Measurements from ENCODE around the gene NKX2-1.
A peak's percentile ranks its signal among the peaks of the same experiment; 100 is the strongest.
"Not testable (repeated sequence)": the region's sequence is repeated elsewhere in the genome, so short reads cannot be mapped to it uniquely, and the experiment has no call there.

The NKX2-1 gene

DNA sequence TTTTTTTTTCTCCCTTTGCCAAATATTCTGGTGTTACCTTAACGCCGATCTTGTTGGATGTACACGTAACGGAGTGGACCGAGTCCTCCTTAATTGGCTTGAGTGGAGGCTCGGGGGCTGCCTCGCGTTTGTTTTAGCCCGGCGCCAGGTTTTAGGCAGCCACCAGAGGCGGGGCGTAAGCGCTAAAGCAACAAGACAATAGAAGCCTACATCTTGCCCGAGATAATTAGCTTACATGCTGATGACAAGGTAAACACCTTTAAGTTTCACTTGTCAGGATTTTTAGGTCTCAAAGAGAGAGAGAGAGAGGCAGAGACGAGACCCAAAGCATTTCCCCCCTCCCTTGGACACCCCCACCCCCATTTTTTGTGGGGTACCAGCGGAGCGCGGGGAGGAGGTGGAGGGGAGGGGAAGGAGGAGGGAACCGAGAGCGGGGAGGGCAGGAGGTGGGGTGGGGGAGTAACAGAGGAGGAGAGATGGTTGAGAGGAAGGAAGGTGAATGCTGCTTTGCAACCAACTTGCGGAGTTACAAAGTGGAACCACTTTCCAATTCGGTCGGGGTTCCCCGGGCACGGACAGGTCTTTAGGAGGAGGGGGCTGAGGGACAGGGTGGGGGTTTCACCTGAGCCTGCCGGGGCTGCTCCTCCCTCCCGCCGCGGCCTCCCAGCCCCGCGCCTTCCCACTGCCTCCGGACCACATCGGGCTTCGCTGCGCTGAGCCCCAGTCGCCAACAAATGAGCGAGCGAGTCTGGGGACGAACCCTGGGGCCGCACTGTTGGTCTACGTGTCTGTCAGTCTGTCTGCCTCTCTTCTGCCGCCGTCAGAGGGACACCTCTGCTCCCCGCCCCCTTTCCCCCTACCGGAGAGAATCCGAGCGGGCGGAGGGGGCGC, at the start of gene NKX2-1:
Gene NKX2-1, minus strand, starts transcription at position 802 of the 891 bp plus-strand sequence. Its CDS starts 103 bp downstream, at position 699.
- no peak for DNase-seq (ENCODE audit: low spot score)

DNA sequence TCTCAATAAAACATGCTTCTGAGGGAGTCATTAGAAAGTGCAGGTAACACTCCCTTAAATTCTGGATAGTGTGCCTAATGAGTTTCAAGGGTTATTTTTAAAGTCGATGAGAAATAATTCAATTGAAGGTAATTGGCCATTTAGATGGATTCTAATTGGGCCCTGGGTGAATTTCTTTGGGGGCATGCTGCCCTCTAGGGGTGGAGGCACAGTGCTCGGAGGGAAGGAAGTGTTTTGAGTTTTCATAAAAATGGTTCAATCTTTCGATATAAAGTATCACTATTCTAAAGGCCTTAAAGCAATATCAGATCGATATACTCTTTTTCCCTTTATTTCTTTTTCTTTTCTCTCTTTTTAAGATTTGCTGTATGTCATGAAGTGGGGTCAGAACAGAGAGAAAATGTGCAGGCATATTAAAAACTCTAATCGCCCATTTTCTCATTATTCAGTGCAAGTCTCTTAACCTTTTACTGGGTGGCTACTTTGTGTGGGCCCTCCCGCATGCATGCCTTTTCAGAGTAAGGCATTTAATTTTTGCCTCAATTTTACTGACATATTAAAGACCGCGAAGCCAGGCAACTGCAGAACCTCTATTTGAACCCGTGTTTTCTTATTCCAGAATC, 36.9 kb upstream of the NKX2-1 start:
- no peak for DNase-seq (ENCODE audit: low spot score)

DNA sequence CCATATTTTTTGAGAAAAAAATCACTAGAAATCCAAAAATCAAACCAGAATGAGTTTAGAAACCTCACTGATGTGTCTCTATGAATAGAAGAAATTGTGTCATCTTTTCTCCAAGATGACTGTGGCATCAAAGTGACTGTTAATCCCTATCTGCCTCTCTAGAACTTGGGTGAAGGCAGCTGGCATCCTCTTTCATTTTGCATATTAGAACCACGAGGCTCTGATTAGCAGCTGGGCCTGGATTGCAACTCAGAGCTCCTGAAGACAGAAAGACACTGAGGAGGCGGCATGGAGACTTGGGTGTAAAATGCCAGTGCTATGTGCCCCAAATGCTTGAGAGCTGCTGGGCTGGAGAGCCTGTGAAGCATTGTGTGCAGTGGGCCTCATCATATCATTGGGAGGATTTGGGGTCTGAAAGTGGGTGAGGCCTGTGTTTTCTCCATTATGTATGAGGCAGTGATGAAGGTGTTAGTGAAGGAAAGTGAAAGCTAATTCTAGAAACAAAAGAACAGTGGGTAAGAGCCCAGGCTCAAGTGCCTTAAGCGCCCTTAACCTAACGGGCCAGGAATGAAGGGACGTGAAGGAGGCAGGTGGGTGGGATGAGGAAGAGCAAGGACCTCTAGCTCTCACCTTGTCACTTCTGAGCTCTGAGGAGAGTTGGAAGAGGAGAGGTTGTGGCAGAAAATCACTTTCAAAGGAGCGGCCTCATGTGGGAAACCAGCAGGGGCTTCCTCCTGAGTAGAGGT, 36.1 kb upstream of the NKX2-1 start:
- no peak for DNase-seq (ENCODE audit: low spot score)

DNA sequence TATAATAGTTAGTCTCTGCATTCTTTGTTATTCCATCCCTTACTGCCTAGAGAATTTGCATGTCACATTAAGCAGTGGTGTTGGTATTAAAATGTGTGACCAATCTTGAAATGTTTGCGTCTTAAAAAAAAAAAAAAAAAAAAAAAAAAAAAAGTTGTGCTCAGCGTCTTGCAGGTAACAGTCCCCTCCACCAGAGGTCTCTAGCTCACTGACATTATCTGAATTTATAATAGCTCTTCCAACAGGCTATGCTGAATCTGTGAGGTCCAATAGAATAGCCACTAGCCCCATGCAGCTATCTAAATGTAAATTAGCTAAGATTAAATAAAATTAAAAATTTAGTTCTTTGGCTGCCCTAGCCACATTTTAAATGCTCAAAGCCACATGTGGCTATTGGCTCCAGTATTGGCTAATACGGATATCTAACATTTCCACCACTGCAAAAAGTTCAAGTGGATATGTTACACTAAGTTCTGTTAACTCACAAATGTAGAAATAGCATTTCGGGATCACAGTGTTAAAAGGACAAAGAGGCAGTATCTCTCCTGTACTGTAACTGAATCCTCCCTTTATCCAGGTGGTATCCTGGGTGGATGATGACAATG, 33.7 kb upstream of the NKX2-1 start:
- DNase-seq (ENCODE audit: low spot score), result peak; percentile 25

DNA sequence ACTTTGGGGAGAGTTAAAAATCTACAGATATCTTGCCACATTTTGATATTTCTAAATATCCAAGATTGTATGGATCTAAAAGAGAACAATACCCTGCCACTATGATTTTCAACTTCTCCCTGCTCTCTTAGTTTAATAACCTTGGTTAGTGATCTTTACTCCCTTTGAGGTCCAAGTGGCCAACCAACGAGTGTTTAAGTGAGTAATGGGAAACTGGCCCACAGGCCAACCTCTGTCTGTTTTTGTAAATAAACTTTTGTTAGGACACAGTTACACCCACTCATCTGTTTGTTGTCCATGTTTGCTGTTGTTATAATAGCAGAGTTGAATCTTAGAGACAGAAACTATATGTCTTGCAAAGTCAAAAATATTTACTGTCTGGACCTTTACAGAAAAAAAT, 30.9 kb upstream of the NKX2-1 start:
- DNase-seq (ENCODE audit: low spot score), result no peak

DNA sequence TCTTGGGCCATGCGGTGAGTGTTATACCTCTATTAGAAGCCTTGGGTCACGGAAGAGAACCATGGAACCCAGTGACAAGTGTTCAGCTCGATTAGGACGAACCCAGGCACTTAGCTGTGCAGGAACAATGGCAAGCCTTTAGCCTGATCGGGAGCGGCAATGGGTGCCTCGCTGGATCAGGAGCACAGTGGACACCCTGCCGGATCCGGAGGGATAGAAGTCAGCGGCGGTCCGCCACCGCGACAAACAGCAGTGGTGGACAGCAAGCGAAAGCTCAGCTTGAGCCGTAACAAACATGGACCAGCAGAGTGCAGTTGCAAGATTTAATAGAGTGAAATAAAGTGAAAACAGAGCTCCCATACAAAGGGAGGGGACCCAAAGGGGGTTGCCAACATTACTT, 24.2 kb upstream of the NKX2-1 start:
- not testable (repeated sequence) for DNase-seq (ENCODE audit: low spot score)

DNA sequence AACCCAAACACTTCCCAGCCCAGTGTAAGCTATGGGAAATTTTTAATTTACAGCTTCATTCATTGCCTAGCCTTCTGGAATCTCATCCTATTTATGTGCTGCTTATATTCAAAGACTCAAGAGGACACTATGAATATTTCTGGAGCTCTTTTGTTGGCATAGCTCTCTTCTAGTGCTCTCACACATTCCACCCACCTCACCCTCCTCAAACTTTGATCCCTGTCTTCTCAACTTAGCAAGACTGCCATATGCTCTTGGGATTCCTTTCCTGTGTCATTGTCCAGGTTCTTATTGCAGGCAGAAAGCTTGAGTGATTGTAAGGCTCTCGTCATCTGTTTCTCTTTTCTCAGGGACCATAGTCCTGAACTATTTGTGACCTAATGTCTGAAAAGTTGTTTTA, 18.0 kb upstream of the NKX2-1 start:
- no peak for DNase-seq (ENCODE audit: low spot score)

DNA sequence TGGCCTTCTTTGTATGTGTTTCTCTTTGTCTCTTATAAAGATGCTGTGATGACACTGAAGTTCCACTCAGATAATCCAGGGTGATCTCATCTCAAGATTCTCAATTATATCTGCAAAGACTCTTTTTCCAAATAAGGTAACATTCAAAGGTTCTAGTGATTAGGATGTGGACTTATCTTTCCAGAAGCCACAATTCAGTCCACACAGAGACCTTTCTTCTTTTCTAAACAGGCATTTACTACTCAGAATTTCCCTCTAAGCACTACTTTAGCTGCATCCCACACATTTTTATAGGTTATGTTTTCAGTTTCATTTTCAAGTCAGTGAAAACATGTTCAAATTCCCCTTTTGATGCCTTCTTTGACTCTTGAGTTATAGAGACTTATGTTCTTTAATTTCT, 9.0 kb upstream of the NKX2-1 start:
- no peak for DNase-seq (ENCODE audit: low spot score)

DNA sequence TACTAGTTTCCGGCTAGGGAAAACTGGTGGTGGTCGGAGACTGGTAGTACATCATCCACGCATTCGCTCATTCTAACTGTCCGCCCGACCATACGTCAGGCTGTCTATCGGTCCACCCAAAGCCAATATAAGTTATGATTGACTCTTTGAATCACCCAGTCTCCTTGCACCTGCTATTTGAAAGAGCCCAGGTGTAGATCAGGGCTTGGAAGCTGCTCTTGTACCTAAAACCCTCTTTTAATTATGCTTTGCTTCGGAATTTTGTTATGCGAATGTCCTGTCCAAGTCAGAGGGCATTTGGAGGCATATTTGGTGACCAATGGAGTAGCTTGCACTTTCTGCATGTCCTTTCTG, 5.7 kb upstream of the NKX2-1 start:
- no peak for DNase-seq (ENCODE audit: low spot score)

DNA sequence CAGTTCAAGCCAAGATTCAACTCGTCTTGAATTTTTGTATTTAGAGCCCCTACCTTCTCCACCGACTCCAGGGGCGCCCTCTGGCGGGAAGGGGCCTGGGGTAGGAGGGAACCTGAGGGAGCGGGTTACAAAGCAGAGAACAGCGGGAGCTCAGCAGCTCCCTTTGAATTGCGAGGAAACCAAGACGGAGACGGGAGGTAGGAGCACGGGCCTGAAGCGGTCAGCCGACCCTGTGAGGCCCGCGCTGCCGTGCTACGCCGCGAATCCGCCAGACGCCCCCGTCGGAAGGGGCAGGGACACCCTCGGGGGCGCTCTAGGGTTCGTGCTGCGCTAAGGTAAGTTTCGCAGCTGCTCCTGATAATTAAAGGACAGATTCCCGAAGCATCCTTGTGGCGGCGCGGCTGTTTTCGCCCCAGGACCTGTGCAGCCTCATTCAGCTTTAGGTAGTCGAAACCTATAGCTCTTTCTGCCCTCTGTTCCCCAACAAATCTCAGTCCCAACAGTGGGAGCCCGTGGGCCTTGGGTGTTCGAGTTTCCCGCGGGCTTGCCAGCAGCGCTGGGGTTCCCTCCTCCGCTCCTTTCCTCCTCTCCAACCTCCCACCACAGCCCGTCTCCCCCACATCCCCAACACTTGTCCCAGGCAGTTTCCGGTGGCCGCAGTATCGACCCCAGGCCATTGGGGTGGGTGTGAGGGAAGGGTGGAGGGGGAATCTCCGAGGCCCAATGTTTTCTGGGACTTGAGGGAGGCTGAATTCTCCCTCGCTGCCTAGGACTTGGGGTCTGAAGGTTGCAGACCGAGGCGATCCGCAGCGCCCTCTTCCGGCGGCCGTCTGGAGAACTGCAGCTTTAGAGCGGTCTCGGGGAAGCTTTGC, 5.1 kb upstream of the NKX2-1 start:
- DNase-seq (ENCODE audit: low spot score), result no peak

DNA sequence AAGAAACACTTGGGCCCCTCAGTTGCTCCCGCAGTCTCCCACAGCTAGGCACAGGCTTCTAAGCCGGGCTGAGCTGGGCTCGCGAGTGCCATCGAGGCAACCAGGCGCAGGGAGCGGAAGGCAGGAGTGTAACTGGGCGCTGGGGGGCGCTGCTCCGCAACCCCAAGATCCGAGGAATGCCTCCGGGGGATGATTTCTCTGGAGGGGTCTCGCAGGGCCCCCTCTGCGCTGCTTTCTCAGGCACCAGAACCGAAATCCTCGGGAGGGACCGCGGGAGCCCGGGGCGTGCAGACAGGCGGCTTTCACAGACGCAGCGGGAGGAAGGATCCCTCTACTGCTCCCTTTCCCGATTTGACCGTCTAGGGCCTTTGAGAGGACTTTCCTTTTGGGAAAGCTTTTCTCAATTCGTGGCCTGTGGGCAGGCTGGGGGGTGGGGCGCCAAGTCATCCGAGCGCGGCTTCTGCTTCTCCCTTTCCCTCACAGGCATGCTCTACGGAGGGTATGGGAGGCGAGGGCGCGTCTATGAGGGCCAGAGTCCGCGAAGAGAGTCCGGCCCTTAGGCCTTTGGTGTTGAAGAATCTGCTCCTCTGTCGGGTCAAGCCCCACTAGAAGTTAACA, 4.3 kb upstream of the NKX2-1 start:
- no peak for DNase-seq (ENCODE audit: low spot score)

DNA sequence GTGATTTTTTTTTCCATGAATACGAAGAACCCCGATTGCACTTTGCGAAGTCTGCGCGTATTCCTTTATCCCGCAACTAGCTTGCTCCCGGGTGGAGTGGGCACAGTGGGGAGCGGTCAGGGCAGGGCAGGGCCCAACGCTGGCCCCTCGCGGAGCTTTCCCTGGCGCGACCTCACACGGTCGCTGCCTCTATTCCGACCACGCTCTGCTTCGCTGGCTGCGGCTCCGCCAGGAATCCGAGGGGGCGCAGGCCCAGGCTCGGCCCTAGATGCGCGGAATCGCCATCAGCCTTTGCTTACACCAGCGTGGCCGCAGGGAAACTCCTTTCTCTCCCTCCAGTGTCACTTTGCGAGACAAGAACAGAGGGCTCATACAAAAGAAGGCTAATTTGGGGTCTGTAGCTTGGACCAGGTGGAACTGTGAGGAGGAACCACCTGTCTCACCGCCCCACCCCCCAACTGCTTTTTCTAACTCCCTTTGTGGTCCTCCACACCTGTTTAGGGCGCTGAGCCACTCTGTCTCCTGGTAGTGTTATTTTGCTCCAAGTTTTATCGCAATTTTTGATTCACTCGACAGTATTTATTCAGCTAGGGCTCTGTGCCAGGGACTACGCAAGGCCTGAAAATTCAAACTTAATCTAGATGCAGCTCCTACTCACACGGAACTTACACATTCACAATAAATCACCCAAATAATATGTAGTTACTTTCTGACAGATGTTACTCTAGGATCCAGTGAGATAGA, 3.1 kb upstream of the NKX2-1 start:
- DNase-seq (ENCODE audit: low spot score), result no peak

DNA sequence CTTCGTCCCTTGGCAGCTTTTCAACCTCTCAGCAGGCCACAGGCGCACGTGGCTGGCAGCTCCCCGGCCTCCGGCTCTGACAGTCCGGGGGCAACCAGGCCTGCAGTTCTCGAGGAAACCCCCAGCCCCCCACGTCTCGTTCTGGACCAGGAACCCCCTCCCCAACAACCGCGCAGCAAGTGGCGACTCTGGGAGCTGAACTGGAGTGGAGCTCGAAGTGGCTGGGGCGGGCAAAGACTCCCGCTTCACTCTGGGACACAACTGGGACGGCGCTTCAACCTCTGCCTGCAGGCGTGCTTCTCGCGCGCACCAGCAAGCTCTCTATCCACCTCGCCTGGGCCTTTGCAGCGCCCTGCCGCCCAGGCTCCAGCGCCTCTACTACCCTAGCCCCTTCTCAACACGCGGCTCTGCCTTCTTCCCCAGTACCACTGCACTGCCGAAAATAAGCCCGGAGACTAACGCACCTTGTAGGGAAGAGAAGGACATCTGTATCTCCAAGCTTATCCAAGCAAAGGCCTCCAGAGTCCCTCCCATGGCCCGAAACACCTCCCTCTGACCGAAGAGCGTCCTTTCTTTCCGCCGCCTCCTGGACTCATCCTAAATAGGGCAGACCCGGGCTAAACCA, 2.4 kb upstream of the NKX2-1 start:
- DNase-seq (ENCODE audit: low spot score), result no peak

DNA sequence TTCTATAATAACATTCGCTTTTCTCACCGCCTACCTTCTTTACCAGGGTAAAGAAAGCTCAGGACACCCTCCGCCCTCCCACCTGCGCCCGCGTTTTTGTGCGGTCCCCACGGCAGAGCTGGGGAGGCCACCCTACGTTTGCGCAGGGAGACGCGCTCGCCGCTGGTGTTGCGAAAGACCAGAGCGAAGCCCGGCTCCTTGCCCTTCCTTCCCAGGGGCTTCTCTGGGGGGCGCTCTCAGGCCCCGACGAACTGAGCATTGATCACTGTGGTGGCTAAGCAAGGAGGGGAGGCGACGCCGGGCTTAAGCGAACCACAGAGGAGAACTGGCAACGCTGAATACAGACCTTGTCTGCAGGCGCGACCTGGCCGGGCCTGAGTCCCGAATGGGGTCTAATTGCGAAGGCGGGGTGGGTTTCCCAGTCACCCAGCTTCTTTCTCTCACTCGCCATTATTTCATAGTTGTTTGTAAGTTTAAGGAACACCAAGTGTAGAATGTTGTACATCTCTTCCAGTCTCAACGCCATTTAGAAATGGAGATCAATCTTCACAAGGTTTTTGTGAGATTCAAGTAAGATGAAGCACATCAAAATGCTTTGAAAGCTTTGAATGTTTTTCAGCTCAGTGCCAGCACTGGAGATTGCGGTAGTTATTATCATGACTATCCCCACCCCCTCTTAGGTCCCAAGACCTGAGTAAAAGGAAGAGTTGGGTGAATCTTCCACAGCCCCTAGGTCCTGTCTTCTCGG, 1.7 kb upstream of the NKX2-1 start:
- no peak for DNase-seq (ENCODE audit: low spot score)

DNA sequence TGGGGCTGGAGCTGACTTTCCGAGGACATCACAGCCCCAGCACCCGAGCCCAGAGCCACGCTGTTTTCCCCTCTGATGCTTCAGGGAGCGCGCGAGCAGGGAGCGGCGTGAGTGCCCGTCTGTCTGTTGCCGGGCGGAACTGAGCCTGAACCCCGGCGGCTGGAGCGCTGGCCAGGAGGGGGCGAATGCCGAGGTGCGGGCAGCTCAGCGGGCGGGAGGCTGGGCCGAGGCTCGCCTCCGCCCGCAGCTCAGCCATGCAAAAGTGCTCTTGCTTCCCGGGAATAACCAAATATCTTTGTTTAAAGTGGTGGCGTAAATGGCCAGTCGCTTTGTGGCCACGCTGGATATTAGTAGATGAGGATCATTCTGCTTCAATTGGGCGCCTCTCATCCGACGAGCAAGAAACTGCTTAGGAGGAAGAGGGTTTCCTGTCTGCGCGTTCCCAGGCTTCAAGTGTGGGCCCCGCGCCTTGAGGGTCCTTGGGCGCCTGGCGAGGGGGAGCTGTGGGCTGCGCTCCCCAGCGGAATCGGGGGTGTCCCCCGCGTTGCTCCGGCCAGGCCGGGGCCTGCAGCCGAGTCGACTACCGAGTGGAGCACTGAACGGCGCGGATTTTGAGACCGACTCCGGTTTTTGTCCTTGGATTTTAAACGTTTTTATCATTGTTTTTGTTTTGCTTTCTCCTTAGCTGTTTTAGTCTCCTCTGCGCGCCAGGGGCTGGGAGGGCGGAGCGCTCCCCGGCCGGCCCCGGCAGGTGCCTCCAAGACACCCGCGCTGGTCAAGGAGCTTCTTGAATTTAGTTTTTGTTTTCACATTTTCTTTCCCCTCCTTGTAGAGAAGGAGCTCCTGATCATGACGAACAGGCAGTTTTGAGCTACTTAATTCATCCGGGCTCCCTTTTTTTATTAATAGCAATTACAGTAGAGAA, 831 bp upstream of the NKX2-1 start:
- no peak for DNase-seq (ENCODE audit: low spot score)

DNA sequence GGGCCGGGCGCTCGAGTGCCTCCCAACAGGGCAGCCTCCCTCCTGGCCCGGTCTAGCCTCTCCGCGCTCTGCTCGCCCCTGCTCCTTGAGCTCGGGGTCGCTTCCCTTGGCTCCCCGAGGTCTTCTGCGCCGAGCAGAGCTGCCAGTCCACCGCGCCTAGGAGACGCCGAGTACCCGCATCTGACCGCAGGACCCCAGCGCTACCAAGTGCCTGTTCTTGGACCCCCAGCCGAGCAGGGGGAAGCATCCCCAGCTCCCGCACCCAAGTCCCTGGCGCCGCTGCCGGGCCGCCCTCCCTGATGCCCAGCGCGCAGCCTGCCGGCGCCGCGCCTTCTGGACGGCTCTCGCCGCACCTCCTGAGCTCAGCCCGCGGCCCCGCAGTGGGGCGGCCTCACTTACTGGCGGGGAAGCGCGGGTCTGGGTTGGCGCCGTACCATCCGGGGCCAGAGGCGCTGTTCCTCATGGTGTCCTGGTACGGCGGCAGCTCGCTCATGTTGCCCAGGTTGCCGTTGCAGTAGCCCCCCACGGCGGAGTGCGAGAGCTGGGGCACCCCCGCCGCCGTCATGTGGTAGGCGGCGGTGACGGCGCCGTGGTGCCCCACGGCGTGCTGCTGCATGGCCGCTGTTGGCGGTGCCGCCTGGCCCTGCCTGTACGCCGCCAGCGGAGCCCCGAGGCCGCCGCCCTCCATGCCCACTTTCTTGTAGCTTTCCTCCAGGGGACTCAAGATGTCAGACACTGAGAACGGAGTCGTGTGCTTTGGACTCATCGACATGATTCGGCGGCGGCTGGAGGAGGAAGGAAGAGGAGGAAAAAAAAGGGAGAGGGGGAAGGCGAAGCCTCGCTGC, 1.2 kb downstream of the NKX2-1 start:
- no peak for DNase-seq (ENCODE audit: low spot score)

DNA sequence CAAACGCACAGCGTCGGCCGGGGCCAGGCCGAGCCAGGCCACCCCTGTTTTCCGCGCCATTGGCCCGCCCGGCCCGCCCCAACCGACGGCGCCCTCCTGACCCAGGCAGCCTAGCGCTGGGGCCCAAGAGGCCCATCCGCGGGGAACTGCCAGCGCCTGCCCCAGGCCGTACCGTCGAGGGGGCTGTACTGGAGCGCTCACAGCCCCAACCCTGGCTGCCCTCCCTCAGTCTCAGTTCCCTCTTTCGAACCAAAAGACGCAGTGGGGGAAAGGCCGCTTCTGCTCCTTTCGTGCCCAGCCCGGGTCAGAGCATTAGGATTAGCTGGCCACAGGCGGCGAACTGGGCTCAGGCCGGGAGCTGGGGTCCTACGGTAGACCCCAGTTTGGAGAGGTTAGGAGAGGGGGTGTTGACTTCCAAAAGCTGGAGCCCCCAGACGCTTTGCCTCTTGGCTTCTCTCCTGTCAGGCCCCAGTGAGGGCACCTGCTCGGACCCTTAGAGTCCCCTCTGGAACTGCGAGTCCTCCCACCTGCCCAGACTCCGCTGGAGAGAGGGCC, 1.9 kb downstream of the NKX2-1 start:
- DNase-seq (ENCODE audit: low spot score), result no peak
